ENCODE results near the gene MOSPD3.
A peak's percentile ranks its signal among the peaks of the same experiment; 100 is the strongest.

The MOSPD3 gene

GRCh38 chr7:100576384-100576993 is 35.9 kb upstream of the MOSPD3 start:
- H3K9ac ChIP-seq (ENCODE audit: low read length) = no peak overlapping the region
- H3K4me1 ChIP-seq (ENCODE audit: control insufficient read depth, insufficient read depth, low read length) = peaks cover 14% of the 10 kb centered on the region
- no peak overlapping the region for H3K27ac ChIP-seq (ENCODE audit: low read depth, low read length)
- H3K36me3 ChIP-seq (ENCODE audit: control insufficient read depth, insufficient read depth, low read length) = peaks cover 64% of the 10 kb centered on the region
- H3K4me3 ChIP-seq (ENCODE audit: low read depth, low read length) = no peak overlapping the region
- no peaks in the 10 kb centered on the region for H3K9me3 ChIP-seq (ENCODE audit: control insufficient read depth, insufficient read depth, low read depth, low read length)
- no peaks in the 10 kb centered on the region for H3K27me3 ChIP-seq (ENCODE audit: control insufficient read depth, insufficient read depth, low read length)

- Histone ChIP-seq H3K4me1 (ENCODE audit: control insufficient read depth, insufficient read depth, low read length) (peaks cover 8% of the 10 kb centered on the region), H3K27ac (ENCODE audit: low read depth, low read length) (no peak overlapping the region), H3K9me3 (ENCODE audit: control insufficient read depth, insufficient read depth, low read depth, low read length) (no peaks in the 10 kb centered on the region), H3K36me3 (ENCODE audit: control insufficient read depth, insufficient read depth, low read length) (peaks cover 70% of the 10 kb centered on the region), H3K9ac (ENCODE audit: low read length) (no peak overlapping the region), H3K27me3 (ENCODE audit: control insufficient read depth, insufficient read depth, low read length) (no peaks in the 10 kb centered on the region), H3K4me3 (ENCODE audit: low read depth, low read length) (no peak overlapping the region)
Observed at GRCh38 chr7:100577103-100577502, 35.2 kb upstream of the MOSPD3 start.

DNA sequence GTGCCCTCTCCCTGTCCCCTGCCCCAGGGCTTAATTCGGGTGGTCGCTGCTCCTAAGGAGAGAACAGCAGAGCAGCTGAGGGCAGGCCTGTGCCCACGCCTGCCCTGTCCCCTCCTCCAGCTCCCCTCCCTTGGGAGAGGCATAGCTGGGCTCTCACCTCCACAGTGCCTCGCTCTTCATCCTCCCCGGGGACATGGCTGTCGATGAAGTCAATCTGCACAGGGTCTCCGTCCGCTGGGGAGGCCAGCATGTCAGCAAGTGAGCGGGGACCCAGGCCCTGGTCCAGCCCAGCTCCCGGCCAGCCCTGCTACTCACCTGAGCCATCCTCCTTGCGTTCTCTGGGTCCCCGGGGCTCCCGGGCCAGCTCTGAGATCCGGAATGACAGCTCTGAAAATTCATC is 34.8 kb upstream of the MOSPD3 start:
- H3K4me1 ChIP-seq (ENCODE audit: control insufficient read depth, insufficient read depth, low read length) = peaks cover 4% of the 10 kb centered on the region; the same call in 1 of the 2 replicates
- H3K9ac ChIP-seq (ENCODE audit: low read length) = no peak overlapping the region
- no peaks in the 10 kb centered on the region for H3K9me3 ChIP-seq (ENCODE audit: control insufficient read depth, insufficient read depth, low read depth, low read length)
- no peaks in the 10 kb centered on the region for H3K27me3 ChIP-seq (ENCODE audit: control insufficient read depth, insufficient read depth, low read length)
- H3K4me3 ChIP-seq (ENCODE audit: low read depth, low read length) = no peak overlapping the region
- H3K27ac ChIP-seq (ENCODE audit: low read depth, low read length) = no peak overlapping the region
- peaks cover 74% of the 10 kb centered on the region for H3K36me3 ChIP-seq (ENCODE audit: control insufficient read depth, insufficient read depth, low read length)

DNA sequence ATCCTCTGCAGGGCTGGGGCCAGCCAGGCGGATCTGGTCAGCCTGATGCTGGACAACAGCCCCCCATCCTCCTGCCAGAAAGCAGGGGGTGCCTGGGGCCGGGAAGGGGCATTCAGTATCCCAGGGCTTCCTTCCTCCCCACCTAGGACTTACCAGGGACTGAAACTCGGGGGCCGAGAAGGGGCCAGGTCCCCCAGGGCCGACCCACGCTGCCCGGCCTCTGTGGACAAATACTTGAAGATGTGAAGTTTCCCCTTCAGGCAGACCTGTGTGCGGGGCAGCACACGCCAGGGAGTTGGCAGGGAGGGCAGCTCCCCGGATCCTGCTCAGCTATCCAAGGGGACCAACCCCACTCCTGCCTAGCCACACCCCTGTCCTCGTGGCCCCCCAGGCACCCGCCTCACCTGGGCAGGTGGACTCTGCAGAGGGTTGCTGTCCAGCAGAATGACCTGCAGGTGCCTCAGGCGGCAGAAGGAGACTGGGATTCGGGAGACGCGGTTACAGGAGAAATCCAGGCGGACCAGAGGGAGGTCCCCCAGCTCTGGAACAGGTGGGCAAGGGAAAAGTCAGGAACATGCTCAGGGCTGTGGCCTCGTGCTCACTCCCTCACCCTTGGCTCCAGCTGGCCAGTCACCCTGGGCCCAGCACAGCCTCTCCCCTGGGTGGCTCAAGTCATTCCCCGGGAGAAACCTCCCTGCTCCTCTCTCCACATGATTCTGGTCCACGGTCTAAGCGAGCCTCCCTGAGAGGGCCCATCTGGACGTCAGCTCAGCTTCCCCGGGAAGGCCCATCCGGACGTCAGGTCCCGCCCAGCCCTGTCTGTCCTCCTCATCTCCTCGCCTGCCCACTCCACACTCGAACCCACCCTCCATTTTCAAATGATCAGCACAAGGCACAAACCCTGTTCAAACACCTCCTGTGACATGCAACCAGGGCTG is 33.8 kb upstream of the MOSPD3 start:
- Histone ChIP-seq H3K4me1 (ENCODE audit: control insufficient read depth, insufficient read depth, low read length) (peaks cover 8% of the 10 kb centered on the region), H3K27ac (ENCODE audit: low read depth, low read length) (no peak overlapping the region), H3K9me3 (ENCODE audit: control insufficient read depth, insufficient read depth, low read depth, low read length) (no peaks in the 10 kb centered on the region), H3K27me3 (ENCODE audit: control insufficient read depth, insufficient read depth, low read length) (no peaks in the 10 kb centered on the region), H3K4me3 (ENCODE audit: low read depth, low read length) (no peak overlapping the region), H3K36me3 (ENCODE audit: control insufficient read depth, insufficient read depth, low read length) (peaks cover 76% of the 10 kb centered on the region), H3K9ac (ENCODE audit: low read length) (no peak overlapping the region)

DNA sequence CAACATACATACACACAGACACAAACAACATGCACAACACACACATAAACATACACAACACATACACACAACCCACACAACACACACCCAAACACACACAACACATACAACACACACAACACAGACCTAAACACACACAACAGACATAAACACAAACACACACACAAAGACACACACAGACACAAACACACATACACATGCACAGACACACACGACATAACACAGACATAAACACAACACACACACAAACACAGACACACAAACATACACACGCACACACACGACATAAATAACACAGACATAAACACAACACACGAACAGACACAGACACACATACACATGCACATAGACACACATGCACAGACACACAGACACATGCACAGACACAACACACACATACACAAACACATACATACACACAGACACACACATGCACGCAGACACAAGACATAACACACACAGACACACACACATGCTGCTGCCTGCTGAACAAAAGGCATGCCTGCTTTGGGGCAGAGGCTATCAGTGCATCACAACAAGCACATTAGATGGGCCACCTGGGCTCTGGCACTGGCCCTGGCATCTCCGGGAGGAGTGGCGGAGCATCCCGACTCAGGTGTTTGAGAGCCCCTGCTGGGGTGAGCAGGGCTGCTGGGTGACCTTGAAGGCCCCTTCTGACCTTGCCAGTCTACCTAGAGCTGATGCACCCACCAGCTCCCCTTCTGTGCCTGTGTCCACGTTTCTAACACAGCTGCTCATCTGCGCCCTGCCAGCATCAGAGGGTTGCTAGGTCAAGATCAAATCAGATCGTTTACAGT is 31.7 kb upstream of the MOSPD3 start:
- H3K27ac ChIP-seq (ENCODE audit: low read depth, low read length) = no peak overlapping the region
- no peak overlapping the region for H3K4me3 ChIP-seq (ENCODE audit: low read depth, low read length)
- no peaks in the 10 kb centered on the region for H3K9me3 ChIP-seq (ENCODE audit: control insufficient read depth, insufficient read depth, low read depth, low read length)
- H3K9ac ChIP-seq (ENCODE audit: low read length) = no peak overlapping the region
- H3K27me3 ChIP-seq (ENCODE audit: control insufficient read depth, insufficient read depth, low read length) = no peaks in the 10 kb centered on the region
- peaks cover 65% of the 10 kb centered on the region for H3K36me3 ChIP-seq (ENCODE audit: control insufficient read depth, insufficient read depth, low read length)
- peaks cover 21% of the 10 kb centered on the region for H3K4me1 ChIP-seq (ENCODE audit: control insufficient read depth, insufficient read depth, low read length)

GRCh38 chr7:100582041-100582579 is 30.2 kb upstream of the MOSPD3 start:
- no peak overlapping the region for H3K4me3 ChIP-seq (ENCODE audit: low read depth, low read length)
- peaks cover 51% of the 10 kb centered on the region for H3K36me3 ChIP-seq (ENCODE audit: control insufficient read depth, insufficient read depth, low read length)

GRCh38 chr7:100582650-100583049 is 29.7 kb upstream of the MOSPD3 start:
- Histone ChIP-seq H3K27me3 (ENCODE audit: control insufficient read depth, insufficient read depth, low read length) (no peaks in the 10 kb centered on the region), H3K9ac (ENCODE audit: low read length) (no peak overlapping the region), H3K4me1 (ENCODE audit: control insufficient read depth, insufficient read depth, low read length) (peaks cover 21% of the 10 kb centered on the region), H3K4me3 (ENCODE audit: low read depth, low read length) (no peak overlapping the region), H3K27ac (ENCODE audit: low read depth, low read length) (no peak overlapping the region), H3K36me3 (ENCODE audit: control insufficient read depth, insufficient read depth, low read length) (peaks cover 48% of the 10 kb centered on the region), H3K9me3 (ENCODE audit: control insufficient read depth, insufficient read depth, low read depth, low read length) (no peaks in the 10 kb centered on the region)

More at GRCh38 chr7:100582041-100582579, 30.2 kb upstream of the MOSPD3 start:
- no peak overlapping the region for H3K9ac ChIP-seq (ENCODE audit: low read length)
- no peaks in the 10 kb centered on the region for H3K9me3 ChIP-seq (ENCODE audit: control insufficient read depth, insufficient read depth, low read depth, low read length)
- peaks cover 21% of the 10 kb centered on the region for H3K4me1 ChIP-seq (ENCODE audit: control insufficient read depth, insufficient read depth, low read length)
- H3K27ac ChIP-seq (ENCODE audit: low read depth, low read length) = no peak overlapping the region
- no peaks in the 10 kb centered on the region for H3K27me3 ChIP-seq (ENCODE audit: control insufficient read depth, insufficient read depth, low read length)

DNA sequence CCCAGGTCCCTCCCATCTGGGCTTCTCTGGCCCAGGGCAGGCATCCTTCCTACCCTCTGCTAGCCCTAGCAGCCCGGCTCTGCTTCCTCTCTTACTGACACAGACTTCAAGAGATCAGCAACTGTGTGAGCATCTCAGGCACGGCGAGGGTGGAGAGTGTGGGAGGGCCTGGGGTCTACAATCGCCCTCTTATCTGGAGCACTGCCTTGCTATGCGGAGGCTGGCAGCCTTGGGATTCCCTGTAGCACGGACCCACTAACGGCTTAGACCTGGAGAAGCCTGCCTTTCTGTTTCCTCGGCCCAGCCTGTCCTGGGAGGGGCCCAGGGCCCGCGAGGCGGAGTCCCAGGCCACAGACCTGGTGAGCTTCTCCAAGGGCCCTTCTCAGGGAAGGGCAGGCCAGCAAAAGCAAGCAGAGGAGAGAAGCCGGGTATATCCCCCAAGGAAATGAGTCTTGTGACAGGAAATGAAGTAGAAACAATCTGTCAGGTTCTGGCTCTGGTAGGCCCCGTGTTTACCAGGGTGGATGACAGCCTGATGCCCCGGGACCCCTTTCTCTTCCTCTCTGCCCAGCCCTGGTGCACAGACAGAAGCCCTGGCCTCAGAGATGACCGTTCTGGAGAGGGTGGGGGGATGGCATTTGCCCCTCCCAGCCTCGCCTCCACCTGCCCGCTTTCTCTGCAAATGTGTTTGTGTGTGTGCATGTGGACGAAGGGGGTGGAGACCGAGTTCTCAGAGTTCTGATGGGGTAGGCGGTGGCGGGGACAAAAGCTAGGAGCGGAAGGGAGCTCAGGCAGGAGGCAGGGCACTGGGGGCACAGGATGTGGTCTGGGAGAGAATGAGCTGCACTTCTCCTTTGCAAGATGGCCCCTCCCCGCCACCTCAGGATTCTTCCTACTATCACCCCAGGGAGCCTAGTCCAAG is 28.9 kb upstream of the MOSPD3 start:
- no peaks in the 10 kb centered on the region for H3K9me3 ChIP-seq (ENCODE audit: control insufficient read depth, insufficient read depth, low read depth, low read length)
- no peak overlapping the region; the same call in 1 of the 2 replicates for H3K27ac ChIP-seq (ENCODE audit: low read depth, low read length)
- H3K9ac ChIP-seq (ENCODE audit: low read length) = peak overlapping the region; percentile 53
- H3K27me3 ChIP-seq (ENCODE audit: control insufficient read depth, insufficient read depth, low read length) = no peaks in the 10 kb centered on the region
- peaks cover 21% of the 10 kb centered on the region for H3K4me1 ChIP-seq (ENCODE audit: control insufficient read depth, insufficient read depth, low read length)
- H3K36me3 ChIP-seq (ENCODE audit: control insufficient read depth, insufficient read depth, low read length) = peaks cover 40% of the 10 kb centered on the region
- H3K4me3 ChIP-seq (ENCODE audit: low read depth, low read length) = peak overlapping the region; percentile 92

GRCh38 chr7:100584054-100584682 is 28.2 kb upstream of the MOSPD3 start:
- Histone ChIP-seq H3K9me3 (ENCODE audit: control insufficient read depth, insufficient read depth, low read depth, low read length) (no peaks in the 10 kb centered on the region), H3K4me3 (ENCODE audit: low read depth, low read length) (peak overlapping the region; percentile 92), H3K4me1 (ENCODE audit: control insufficient read depth, insufficient read depth, low read length) (peaks cover 23% of the 10 kb centered on the region), H3K27me3 (ENCODE audit: control insufficient read depth, insufficient read depth, low read length) (no peaks in the 10 kb centered on the region), H3K36me3 (ENCODE audit: control insufficient read depth, insufficient read depth, low read length) (peaks cover 33% of the 10 kb centered on the region), H3K27ac (ENCODE audit: low read depth, low read length) (no peak overlapping the region; the same call in 1 of the 2 replicates), H3K9ac (ENCODE audit: low read length) (peak overlapping the region; percentile 89)
